Activated CD4-positive, alpha-beta T cell treated with anti-CD3 and anti-CD28 coated beads for 4 hours (primary cell): ENCODE results near the gene OR52N2.
A peak's percentile ranks its signal among the peaks of the same experiment; 100 is the strongest.

ENCODE experiments used
- DNase-seq, 2 donors: peaks; one replicate each; pipeline ENCODE4 v3.0.0-alpha.2; 2020

OR52N2 gene

GRCh38 chr11:5808500-5809121 is at the start of gene OR52N2:
OR52N2 (plus strand) TSS chr11:5808924; CDS start chr11:5820336, 11,412 bp downstream.
- peak; percentile 59 to 74 for DNase-seq

DNA sequence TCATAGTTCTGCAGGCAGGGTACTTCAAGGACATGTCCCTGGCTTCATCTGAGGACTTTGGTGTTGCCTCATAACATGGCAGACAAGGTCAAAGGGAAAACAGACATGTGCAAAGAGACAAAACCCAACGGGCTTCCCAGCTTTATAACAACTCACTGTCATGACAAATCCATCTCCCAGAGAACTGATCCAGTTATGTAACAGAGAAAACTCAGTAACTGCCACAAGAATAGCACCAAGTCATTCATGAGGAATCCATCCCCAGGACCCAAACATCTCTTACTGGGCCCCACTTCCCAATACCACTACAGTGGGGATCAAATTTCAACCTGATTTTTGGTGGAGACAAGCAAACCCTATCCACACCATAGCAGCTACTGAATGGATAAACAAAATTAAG is 41.7 kb upstream of the OR52N2 start:
- DNase-seq: no peak

DNA sequence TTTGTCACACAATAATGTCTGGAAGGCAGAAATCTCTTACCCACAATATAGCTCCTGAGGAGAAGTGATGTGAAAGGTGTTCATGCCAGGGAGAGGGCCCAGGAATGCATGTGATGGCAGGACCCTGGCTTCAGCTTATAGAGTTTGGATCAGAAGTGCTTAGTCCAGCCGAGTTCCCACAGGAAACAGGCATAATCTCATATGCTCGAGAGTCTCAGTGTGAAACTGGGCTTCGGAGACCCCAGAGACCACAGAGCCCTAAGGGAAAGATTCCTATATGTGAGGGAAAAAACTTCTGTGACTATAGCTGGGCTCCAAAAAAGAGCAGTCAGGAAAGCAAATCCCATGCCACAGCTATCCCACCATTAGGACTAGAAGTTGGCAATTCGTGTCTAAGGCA is 25.5 kb upstream of the OR52N2 start, which contains the start of gene OR52N5:
Gene OR52N5, minus strand, starts transcription at position 101 of the 400 bp plus-strand sequence. CDS start 4,721 bp downstream, outside the sequence.
- no peak for DNase-seq

- no peak for DNase-seq
Observed at GRCh38 chr11:5791165-5791564, 17.6 kb upstream of the OR52N2 start, which contains the start of gene OR52N1. OR52N1 (minus strand) TSS chr11:5791265; CDS start chr11:5788816, 2,449 bp downstream.

- no peak for DNase-seq
Observed at GRCh38 chr11:5796541-5796940, 12.2 kb upstream of the OR52N2 start.

GRCh38 chr11:5803982-5804381 is 4.7 kb upstream of the OR52N2 start:
- no peak for DNase-seq

DNA sequence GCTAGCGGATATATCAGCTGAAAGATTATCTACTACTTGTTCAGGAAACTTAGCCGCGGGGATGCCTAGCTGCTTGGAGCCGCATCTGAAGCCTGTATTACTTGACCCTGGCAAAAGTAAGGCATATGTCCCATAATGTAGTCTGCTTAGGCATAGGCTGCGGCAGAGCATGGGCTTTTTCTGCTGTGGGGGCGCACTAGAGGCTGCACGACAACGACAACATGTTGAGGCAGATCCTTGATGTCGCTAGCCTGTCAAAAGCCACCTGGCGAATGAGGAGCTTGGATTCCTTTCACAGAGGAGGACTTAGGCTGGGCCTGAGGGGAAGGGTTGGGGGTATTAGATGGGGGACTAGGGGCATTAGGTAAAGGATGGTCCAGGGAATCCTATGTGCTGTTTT is 1.1 kb upstream of the OR52N2 start:
- no peak for DNase-seq

- no peak for DNase-seq
Observed at GRCh38 chr11:5809122-5809519, 397 bp downstream of the OR52N2 start.

- DNase-seq: no peak
Observed at GRCh38 chr11:5809905-5810795, 1.4 kb downstream of the OR52N2 start.

DNA sequence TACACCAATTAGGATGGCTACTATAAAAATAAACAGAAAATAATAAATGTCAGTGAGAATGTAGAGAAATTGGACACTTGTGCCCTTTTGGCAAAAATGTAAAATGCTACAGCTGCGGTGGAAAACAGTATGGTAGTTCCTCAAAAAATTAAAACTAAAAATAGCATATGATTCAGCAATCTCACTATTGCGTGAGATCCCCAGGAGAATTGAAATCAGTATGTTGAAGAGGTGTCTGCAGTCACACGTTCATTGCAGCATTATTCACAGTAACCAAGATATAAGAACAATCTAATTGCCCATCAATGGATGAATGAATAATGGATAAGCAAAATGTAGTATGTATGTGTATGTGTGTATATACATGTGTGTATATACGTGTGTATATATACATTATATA is 6.8 kb downstream of the OR52N2 start:
- DNase-seq: no peak

DNA sequence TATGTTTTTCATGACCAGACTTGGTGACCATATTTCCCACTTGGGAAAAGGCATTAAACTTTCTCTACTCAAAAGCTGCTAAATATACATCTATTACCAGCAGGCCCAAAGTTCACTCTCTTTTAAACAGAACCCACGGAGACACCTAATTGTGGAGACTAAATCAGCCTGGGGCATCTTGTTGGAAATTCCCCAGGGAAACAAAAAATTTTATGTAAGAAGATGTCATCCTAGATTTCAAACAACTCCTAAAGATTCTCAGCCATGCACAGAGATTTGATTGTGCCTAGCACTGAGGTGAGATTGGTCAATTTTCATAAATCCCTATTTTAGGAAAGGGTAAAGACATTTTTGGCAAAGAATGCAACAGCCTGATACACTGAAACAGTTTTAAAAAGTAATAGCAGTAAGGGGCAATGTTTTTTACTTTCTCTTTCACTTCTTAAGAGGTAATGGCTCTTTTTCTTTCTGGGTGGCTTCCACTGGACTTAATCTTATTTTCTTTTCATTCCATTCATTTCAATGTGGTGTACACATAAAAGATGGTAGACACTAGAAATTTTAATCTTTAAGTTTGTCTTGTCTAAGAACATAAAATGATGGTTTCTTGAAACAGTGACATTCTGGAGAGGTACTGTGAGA is 9.6 kb downstream of the OR52N2 start:
- no peak for DNase-seq

DNA sequence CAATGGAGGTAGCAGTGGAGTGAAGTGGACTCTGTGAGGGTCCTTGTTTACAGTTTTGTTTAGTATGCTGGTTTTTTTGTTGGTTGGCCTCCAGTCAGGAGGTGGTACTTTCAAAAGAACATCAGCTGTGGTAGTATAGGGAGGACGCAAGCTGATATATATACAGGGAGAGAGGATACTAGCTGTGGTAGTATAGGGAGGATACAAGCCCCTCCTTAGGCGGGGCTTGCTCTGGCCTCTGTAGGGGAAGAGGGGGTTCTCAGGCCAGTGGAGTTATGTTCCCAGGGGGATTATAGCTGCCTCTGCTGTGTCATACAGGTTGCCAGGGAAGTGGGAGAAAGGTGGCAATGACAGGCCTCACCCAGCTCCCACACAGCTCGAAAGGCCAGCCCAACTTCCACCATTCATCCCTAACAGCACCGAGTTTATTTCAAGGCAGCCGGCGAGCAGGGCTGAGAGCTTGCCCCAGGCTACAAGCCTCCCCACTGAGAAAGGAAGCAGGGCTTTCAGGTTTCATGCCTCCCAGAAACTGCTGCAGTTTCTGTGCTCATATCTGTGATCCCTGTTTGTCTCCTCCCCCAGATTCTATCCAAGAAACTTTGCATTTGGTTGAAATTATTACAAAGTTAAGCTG is 22.6 kb downstream of the OR52N2 start:
- DNase-seq: no peak

GRCh38 chr11:5833446-5833845 is 24.7 kb downstream of the OR52N2 start:
- DNase-seq: no peak

DNA sequence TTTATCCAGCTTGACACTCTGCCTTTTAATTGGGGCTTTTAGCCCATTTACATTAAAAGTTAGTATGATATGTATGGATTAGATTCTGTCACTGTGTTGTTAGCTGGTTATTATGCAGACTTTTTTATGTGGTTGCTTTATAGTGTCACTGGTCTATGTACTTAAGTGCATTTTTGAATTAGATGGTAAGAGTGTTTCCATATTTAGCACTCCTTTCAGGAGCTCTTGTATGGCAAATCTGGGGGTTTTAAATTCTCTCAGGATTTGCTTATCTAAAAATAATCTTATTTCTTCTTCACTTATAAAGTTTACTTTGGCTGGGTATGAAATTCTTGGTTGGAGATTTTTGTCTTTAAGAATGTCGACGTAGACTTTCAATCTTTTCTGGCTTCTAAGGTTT is 29.0 kb downstream of the OR52N2 start:
- DNase-seq: no peak

GRCh38 chr11:5841797-5842196 is 33.1 kb downstream of the OR52N2 start, which contains the start of gene OR52E6:
OR52E6 (minus strand) TSS chr11:5841897; CDS start chr11:5841897, 0 bp downstream.
- no peak for DNase-seq

DNA sequence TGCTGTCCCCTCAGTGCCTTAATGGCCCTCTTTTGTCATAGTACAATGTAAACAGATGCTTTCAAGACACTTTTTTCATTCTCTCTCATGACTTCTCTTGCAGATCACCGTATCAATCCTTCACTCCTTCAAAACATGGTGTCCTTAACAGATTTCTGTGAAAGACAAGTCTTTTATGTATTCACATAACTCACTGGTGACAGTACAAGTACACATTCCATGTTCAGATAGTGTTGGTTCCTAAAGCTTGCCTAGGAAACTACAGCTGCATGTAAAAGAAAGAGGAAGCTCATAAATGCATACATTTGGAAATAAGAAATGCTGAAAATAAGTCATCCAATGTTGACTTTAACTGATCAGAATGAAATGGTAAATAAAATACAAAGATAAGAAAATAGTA is 38.0 kb downstream of the OR52N2 start:
- DNase-seq: no peak

DNA sequence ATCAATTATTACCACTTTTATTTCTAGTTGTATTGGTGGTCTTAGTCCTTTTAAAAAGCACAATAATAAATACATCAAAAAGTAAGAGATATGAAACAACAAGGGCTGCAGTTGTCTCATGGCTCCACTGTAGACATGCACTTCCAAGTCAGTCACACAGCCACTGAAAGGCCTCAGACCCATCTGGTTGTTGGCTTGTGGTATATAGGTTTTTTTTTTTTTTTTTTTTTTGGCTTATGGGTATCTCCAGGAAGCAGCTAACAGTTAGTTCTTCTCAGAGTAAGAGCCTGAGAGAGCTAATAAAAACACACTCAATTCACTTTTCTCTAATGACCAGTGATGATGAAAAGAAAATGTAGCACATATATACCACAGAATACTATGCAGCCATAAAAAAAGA is 39.0 kb downstream of the OR52N2 start:
- no peak for DNase-seq

DNA sequence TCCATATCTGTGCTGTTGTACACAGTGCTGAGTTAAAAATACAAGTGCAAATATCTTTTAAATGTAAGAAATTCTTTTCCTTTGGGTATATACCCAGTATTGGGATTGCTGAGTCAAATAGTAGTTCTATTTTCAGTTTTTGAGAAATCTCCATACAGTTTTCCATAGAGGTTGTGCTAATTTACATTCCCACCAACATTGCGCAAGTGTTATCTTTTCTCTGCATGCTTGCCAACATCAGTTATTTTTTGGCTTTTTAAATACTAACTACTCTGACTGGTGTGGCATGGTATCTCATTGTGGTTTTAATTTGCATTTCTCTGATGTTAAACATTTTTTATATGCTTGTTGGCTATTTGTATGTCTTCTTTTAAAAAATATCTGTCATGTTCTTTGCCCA is 42.3 kb downstream of the OR52N2 start:
- no peak for DNase-seq

DNA sequence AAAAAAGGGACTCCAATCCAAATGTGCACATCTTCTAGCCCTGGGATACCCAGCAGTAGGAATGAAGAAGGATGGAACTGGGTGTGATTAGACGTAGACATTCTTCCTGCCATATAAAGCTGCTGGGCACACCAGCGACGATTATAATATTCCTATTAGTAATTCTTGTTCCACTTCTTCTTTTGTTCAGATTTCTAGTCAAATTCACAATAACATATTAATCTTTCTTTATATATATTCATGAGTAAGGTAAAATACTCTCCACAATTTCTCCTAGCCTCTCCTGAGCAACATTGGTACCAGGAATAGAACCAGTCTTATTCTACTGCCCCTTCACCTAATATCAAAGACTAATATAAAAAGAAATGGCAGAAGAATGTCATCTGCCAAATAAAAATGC is 48.9 kb downstream of the OR52N2 start, which contains the start of gene OR52E8:
Gene OR52E8, minus strand, starts transcription at position 101 of the 400 bp plus-strand sequence. Its CDS starts 0 bp downstream, at position 101.
- no peak for DNase-seq

DNA sequence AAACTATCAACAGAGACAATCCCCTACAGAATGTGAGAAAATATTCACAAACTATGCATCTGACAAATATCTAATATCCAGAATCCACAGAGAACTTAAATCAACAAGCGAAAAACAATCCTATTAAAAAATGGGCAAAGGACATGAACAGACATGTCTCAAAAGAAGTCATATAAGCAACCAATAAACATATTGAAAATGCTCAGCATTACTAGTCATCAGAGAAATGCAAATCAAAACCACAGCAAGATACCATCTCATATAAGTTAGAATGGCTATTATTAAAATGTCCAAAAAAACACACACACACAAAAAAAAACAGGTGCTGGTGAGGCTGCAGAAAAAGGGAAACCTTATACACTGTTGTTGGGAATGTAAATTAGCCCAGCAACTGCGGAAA is 57.1 kb downstream of the OR52N2 start:
- no peak for DNase-seq
